H9 (cell line): ENCODE measurements around the gene LMBR1. TPM values are rescaled to one million over a fixed set of nuclear protein-coding genes. Genes with fewer than 3 reads are reported as not detected.
"Not testable (repeated sequence)": the region's sequence is repeated elsewhere in the genome, so short reads cannot be mapped to it uniquely, and the experiment has no call there.

ENCODE experiments used
- DNase-seq: peaks from one replicate; pipeline ENCODE4 v3.0.0-alpha.2; 2017
- H2AFZ ChIP-seq: one replicate; pipeline ENCODE4 v1.6.1; 2013; ENCODE audit warnings: mild to moderate bottlenecking, low read length, control low read depth, moderate library complexity
- H2AK5ac ChIP-seq: 2 replicates; pipeline ENCODE4 v1.6.1; 2013; ENCODE audit warnings: low read length, control low read depth, mixed read lengths; ENCODE audit not compliant: insufficient read length
- H2BK120ac ChIP-seq: one replicate; pipeline ENCODE4 v1.6.1; 2013; ENCODE audit warnings: low read depth, mild to moderate bottlenecking, low read length, control low read depth, inconsistent platforms; ENCODE audit not compliant: poor library complexity, severe bottlenecking
- H2BK12ac ChIP-seq: 2 replicates; pipeline ENCODE4 v1.6.1; 2013; ENCODE audit warnings: low read length, control low read depth, mixed read lengths, low read depth; ENCODE audit not compliant: insufficient read length
- H2BK15ac ChIP-seq: 2 replicates; pipeline ENCODE4 v1.6.1; 2013; ENCODE audit warnings: low read depth, low read length, control low read depth
- H2BK20ac ChIP-seq: one replicate; pipeline ENCODE4 v1.6.1; 2013; ENCODE audit warnings: low read depth, mild to moderate bottlenecking, low read length, control low read depth, inconsistent platforms; ENCODE audit not compliant: poor library complexity, severe bottlenecking
- H2BK5ac ChIP-seq: 2 replicates; pipeline ENCODE4 v1.6.1; 2013; ENCODE audit warnings: low read length, control low read depth, mixed read lengths; ENCODE audit not compliant: insufficient read length
- H3K14ac ChIP-seq: 2 replicates; pipeline ENCODE4 v1.6.1; 2013; ENCODE audit warnings: low read length, control low read depth; ENCODE audit not compliant: insufficient read depth
- H3K18ac ChIP-seq: 2 replicates; pipeline ENCODE4 v1.6.1; 2013; ENCODE audit warnings: low read depth, mild to moderate bottlenecking, mixed read lengths, low read length, control low read depth; ENCODE audit not compliant: insufficient read length
- H3K23ac ChIP-seq: 2 replicates; pipeline ENCODE4 v1.6.1; 2013; ENCODE audit warnings: low read length, control low read depth, mixed read lengths, low read depth; ENCODE audit not compliant: insufficient read length
- H3K23me2 ChIP-seq: 2 replicates; pipeline ENCODE4 v1.6.1; 2013; ENCODE audit warnings: low read depth, mild to moderate bottlenecking, mixed read lengths, low read length, control low read depth; ENCODE audit not compliant: insufficient read length, poor library complexity, severe bottlenecking
- H3K27ac ChIP-seq: 2 replicates; pipeline ENCODE4 v1.5.1; 2013; ENCODE audit warnings: low read length, control low read depth, mixed read lengths, low read depth; ENCODE audit not compliant: insufficient read length
- H3K27me3 ChIP-seq: 2 replicates; pipeline ENCODE4 v1.6.1; 2013; ENCODE audit warnings: low read length, control low read depth, inconsistent platforms; ENCODE audit not compliant: insufficient read depth
- H3K4ac ChIP-seq: 2 replicates; pipeline ENCODE4 v1.6.1; 2013; ENCODE audit warnings: low read depth, mild to moderate bottlenecking, control low read depth, inconsistent platforms, low read length, moderate library complexity
- H3K4me1 ChIP-seq: 2 replicates; pipeline ENCODE4 v1.6.1; 2013; ENCODE audit warnings: low read length, control low read depth, inconsistent platforms; ENCODE audit not compliant: insufficient read depth
- H3K4me2 ChIP-seq: 2 replicates; pipeline ENCODE4 v1.6.1; 2013; ENCODE audit warnings: low read length, control low read depth, mixed read lengths; ENCODE audit not compliant: insufficient read length, insufficient read depth
- H3K56ac ChIP-seq: 2 replicates; pipeline ENCODE4 v1.6.1; 2013; ENCODE audit warnings: low read depth, mild to moderate bottlenecking, mixed read lengths, low read length, control low read depth; ENCODE audit not compliant: insufficient read length
- H3K79me1 ChIP-seq: 2 replicates; pipeline ENCODE4 v1.6.1; 2013; ENCODE audit warnings: low read depth, mild to moderate bottlenecking, moderate library complexity, low read length, control low read depth, inconsistent platforms; ENCODE audit not compliant: insufficient read depth, poor library complexity, severe bottlenecking
- H3K79me2 ChIP-seq: 2 replicates; pipeline ENCODE4 v1.6.1; 2013; ENCODE audit warnings: low read length, control low read depth, inconsistent platforms; ENCODE audit not compliant: insufficient read depth
- H3K9ac ChIP-seq: 2 replicates; pipeline ENCODE4 v1.6.1; 2013; ENCODE audit warnings: low read length, control low read depth, mixed read lengths; ENCODE audit not compliant: insufficient read length; ENCODE audit errors: extremely low read depth
- H3K9me3 ChIP-seq: one replicate; pipeline ENCODE4 v1.6.1; 2013; ENCODE audit warnings: low read depth, low read length, inconsistent platforms; ENCODE audit not compliant: control insufficient read depth
- H3T11ph ChIP-seq: one replicate; pipeline ENCODE4 v1.6.1; 2013; ENCODE audit warnings: mild to moderate bottlenecking, low read length, control low read depth, inconsistent platforms
- H4K20me1 ChIP-seq: one replicate; pipeline ENCODE4 v1.6.1; 2013; ENCODE audit not compliant: control insufficient read depth, insufficient read length, insufficient read depth
- H4K5ac ChIP-seq: 2 replicates; pipeline ENCODE4 v1.6.1; 2013; ENCODE audit warnings: low read depth, mild to moderate bottlenecking, mixed read lengths, low read length, control low read depth; ENCODE audit not compliant: insufficient read length
- H4K8ac ChIP-seq: replicated peaks from 2 replicates; pipeline ENCODE4 v1.6.1; 2013; ENCODE audit warnings: low read length, control low read depth, mixed read lengths, low read depth; ENCODE audit not compliant: insufficient read length
- H4K91ac ChIP-seq: 2 replicates; pipeline ENCODE4 v1.6.1; 2013; ENCODE audit warnings: low read depth, mild to moderate bottlenecking, moderate library complexity, mixed read lengths, low read length, control low read depth; ENCODE audit not compliant: insufficient read length
- H3K27ac Mint-ChIP-seq, 3 experiments: 2 replicates in 2 of 3; 3 replicates in 1 of 3; pipeline ENCODE4 v1.8.0; 2020 to 2021; ENCODE audit warnings: mixed read lengths in 3 of 3, mild to moderate bottlenecking in 1 of 3, moderate library complexity in 1 of 3
- H3K27me3 Mint-ChIP-seq: 2 replicates; pipeline ENCODE4 v1.8.0; 2021; ENCODE audit warnings: low read depth, mild to moderate bottlenecking, moderate library complexity, mixed read lengths
- H3K36me3 Mint-ChIP-seq, 3 experiments: 2 replicates in 2 of 3; 3 replicates in 1 of 3; pipeline ENCODE4 v1.8.0; 2020 to 2021; ENCODE audit warnings: low read depth in 3 of 3, mixed read lengths in 3 of 3; ENCODE audit not compliant: insufficient read depth in 1 of 3
- H3K4me1 Mint-ChIP-seq, 2 experiments: 2 replicates each; pipeline ENCODE4 v1.8.0; 2020; ENCODE audit warnings: mixed read lengths in 2 of 2
- H3K4me3 Mint-ChIP-seq, 2 experiments: 2 replicates in 1 of 2; 3 replicates in 1 of 2; pipeline ENCODE4 v1.8.0; 2020 to 2021; ENCODE audit warnings: mild to moderate bottlenecking in 2 of 2, mixed read lengths in 2 of 2, moderate library complexity in 1 of 2
- H3K9me3 Mint-ChIP-seq, 2 experiments: 2 replicates in 1 of 2; 3 replicates in 1 of 2; pipeline ENCODE4 v1.8.0; 2020; ENCODE audit warnings: mild to moderate bottlenecking in 2 of 2, mixed read lengths in 2 of 2, moderate library complexity in 1 of 2
- CTCF ChIP-seq: fragments of 200-600 bp; sonication (generic); conservative IDR thresholded peaks from 3 replicates; pipeline ENCODE4 v1.8.0; 2021; ENCODE audit warnings: antibody characterized with exemption, mild to moderate bottlenecking
- WGBS: extraction: QIAGEN DNeasy Blood & Tissue Kit; methylation state at CpG from one replicate; pipeline ENCODE4 v1.1.7; 2013; ENCODE audit warnings: missing lambda C conversion rate, low lambda C conversion rate, mixed read lengths; ENCODE audit not compliant: insufficient read length; ENCODE audit errors: extremely low coverage; 5-methylcytosine and 5-hydroxymethylcytosine counted together
- total RNA-seq: library from RNA; stranded (reverse); gene quantifications from 2 replicates; pipeline ENCODE4 v1.2.1, GENCODE V29; 2021

LMBR1 gene
- total RNA-seq, 1 experiment from 2014 or later, result 62.3 TPM

- no peak for TF ChIP-seq CTCF
- Mint-ChIP-seq H3K9me3 (peaks cover 14 to 16% of the 10 kb centered on the region in 2 experiments), H3K4me3 (no peak overlapping the region), H3K4me1 (peaks cover 4 to 17% of the 10 kb centered on the region in 2 experiments; a peak in 3 of 4 replicates), H3K27ac (no peak overlapping the region), H3K36me3 (peaks cover 6 to 15% (median 10%) of the 10 kb centered on the region in 3 experiments; a peak in 6 of 7 replicates), H3K27me3 (peaks cover 35% of the 10 kb centered on the region)
- no peak overlapping the region for H3K4me2 ChIP-seq
- H2BK15ac ChIP-seq, result no peak overlapping the region
- peaks cover 5% of the 10 kb centered on the region for H3K9me3 ChIP-seq
- no peak overlapping the region for H2BK20ac ChIP-seq
- no CpG with 5 or more reads among the region's 57 CpGs for WGBS
- H2BK120ac ChIP-seq, result no peak overlapping the region
- H4K8ac ChIP-seq, result no peak overlapping the region
- no peak overlapping the region for H4K5ac ChIP-seq
- H3K23ac ChIP-seq, result no peak overlapping the region
- no peaks in the 10 kb centered on the region for H4K20me1 ChIP-seq
- H3T11ph ChIP-seq, result no peak overlapping the region
- no peak overlapping the region for H2AK5ac ChIP-seq
- H2BK5ac ChIP-seq, result no peak overlapping the region
- H3K79me1 ChIP-seq, result no peaks in the 10 kb centered on the region
- no peak for DNase-seq
- H3K9ac ChIP-seq, result no peak overlapping the region
- peaks cover 4% of the 10 kb centered on the region for H3K23me2 ChIP-seq
- no peak overlapping the region for H3K18ac ChIP-seq
- no peaks in the 10 kb centered on the region for H3K79me2 ChIP-seq
- no peak overlapping the region for H2BK12ac ChIP-seq
- H3K27ac ChIP-seq, result no peak overlapping the region
- H3K4ac ChIP-seq, result no peak overlapping the region
- H3K56ac ChIP-seq, result no peak overlapping the region
- H3K27me3 ChIP-seq, result no peaks in the 10 kb centered on the region
- no peaks in the 10 kb centered on the region; the same call in 1 of the 2 replicates for H3K4me1 ChIP-seq
- H3K14ac ChIP-seq, result no peak overlapping the region
- H2AFZ ChIP-seq, result no peak overlapping the region
- H4K91ac ChIP-seq, result no peak overlapping the region
These were observed 47.6 kb upstream of the LMBR1 start for GRCh38 chr7:156940421-156941122.

- H4K8ac ChIP-seq, H3K4me1 Mint-ChIP-seq, H3K4me3 Mint-ChIP-seq, H4K20me1 ChIP-seq, H3K27ac ChIP-seq, H2BK20ac ChIP-seq, H3K23me2 ChIP-seq, H3K9ac ChIP-seq, H3T11ph ChIP-seq, H2BK5ac ChIP-seq, H2BK12ac ChIP-seq, H3K23ac ChIP-seq, H2AK5ac ChIP-seq, H3K14ac ChIP-seq, DNase-seq, H3K27ac Mint-ChIP-seq, H3K4me2 ChIP-seq, H2AFZ ChIP-seq, H3K79me2 ChIP-seq, H4K5ac ChIP-seq, H3K79me1 ChIP-seq, H3K4ac ChIP-seq, H3K9me3 ChIP-seq, H2BK15ac ChIP-seq, H4K91ac ChIP-seq, H3K18ac ChIP-seq, H3K27me3 ChIP-seq, H2BK120ac ChIP-seq, H3K4me1 ChIP-seq, H3K56ac ChIP-seq: not testable (repeated sequence)
- no CpG with 5 or more reads among the region's 3 CpGs for WGBS
- Mint-ChIP-seq H3K9me3 (peaks cover 12 to 14% of the 10 kb centered on the region in 2 experiments), H3K36me3 (peaks cover 4 to 12% (median 8%) of the 10 kb centered on the region in 3 experiments; a peak in 6 of 7 replicates), H3K27me3 (peaks cover 13% of the 10 kb centered on the region)
These were observed 43.8 kb upstream of the LMBR1 start for GRCh38 chr7:156936766-156937165.
